ENCODE data around the gene MSANTD2.

The MSANTD2 gene

GRCh38 chr11:124800226-124800929, at the start of gene MSANTD2:
Gene MSANTD2, minus strand, starts transcription at chr11:124800406. Its CDS starts 26 bp downstream, at chr11:124800380.
- peak; percentile 73 for DNase-seq

- no peak for DNase-seq
Measured at GRCh38 chr11:124846070-124846673, 46.0 kb upstream of the MSANTD2 start.

DNA sequence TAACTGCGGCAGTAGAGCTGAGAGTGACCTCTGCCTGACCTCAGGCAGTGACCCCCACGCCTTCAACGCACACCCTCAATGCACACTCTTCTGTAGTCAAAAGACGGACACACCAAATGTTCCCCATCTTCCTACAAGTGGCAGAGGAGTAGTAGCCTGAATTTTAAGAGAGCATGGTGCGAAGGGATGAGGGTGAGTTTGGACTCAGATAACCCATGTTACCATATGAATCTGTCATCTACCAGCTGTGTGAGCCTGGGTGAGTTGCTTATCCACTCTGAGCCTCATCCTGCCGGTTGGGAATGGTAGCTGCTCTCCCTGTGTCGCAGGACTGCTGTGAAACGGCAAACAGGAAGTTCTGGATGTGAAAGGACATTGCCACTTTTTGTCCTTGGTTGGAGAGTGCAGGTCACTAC, 44.5 kb upstream of the MSANTD2 start:
- no peak for DNase-seq

- no peak for DNase-seq
Measured at GRCh38 chr11:124843616-124843910, 43.4 kb upstream of the MSANTD2 start.

GRCh38 chr11:124842305-124842704, 42.1 kb upstream of the MSANTD2 start:
- no peak for DNase-seq

DNA sequence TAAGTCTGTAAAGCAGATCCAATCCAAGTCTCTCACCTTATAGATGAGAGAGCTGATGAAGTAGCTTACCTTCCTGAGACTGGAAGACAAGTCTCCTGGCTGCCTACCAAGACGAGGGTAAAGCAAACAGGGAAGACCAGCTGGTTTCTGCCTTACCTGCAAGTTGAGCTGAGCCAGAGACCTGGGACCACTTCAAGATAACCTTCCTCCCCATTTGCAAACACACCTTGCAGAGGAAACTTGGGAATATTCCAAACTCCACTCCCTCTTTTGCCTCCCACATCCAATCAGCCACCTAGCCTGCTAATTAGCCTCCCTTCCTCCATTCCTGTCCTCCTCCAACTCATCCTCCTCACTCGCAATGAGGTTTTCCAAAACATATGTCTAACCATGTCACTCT, 41.6 kb upstream of the MSANTD2 start:
- no peak for DNase-seq

DNA sequence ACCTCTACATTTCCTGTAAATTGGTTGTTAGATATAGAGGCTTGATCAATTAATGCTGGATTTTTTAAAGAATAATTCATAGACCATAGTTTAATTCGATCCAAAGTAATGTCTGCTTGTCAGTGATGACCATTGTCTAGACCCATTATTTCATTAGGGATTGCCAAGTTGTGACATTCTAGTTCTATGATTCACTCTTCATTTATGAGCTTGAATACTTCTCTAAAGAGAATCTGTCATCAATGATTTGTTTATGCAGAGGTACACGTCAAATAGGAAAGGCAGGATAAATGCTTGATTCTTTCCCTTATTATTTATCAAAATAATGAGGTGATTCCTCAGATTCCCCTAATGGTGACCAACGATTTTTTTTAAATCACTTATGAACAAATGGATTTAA, 41.0 kb upstream of the MSANTD2 start:
- no peak for DNase-seq

- DNase-seq = no peak
Measured at GRCh38 chr11:124840666-124841065, 40.5 kb upstream of the MSANTD2 start.

DNA sequence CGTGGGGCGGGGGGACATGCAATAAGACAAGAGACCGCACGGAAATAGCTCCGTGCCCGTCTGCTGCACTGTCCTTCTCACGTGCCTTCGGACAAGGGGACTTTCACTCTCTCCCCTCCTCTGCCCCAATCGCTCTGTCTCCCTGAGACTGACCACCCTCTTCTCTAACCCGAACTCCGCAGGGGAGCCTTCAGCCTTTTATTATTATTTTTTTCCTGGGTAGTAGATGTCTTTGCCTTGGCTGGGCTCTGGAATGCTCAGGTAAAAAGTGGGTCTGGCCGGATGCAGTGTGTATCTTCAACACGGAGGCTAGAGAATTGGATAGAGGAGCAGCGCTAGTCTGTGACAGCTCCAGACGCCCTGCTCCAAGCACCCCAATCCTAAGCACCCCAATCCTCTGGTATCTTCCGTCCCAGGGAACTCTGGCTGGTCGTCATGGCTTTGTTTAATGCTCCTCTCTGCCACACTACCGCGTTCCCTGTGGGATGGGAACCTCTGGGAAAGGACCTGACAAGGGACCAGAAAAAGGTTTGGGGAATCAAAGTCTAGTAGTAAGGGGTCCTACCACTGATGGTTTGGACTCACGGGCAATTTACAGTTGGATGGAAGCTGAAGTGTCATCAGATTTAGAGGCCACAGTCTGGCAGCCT, 39.9 kb upstream of the MSANTD2 start:
- DNase-seq = no peak

- DNase-seq = no peak
Measured at GRCh38 chr11:124839128-124839971, 39.1 kb upstream of the MSANTD2 start.

DNA sequence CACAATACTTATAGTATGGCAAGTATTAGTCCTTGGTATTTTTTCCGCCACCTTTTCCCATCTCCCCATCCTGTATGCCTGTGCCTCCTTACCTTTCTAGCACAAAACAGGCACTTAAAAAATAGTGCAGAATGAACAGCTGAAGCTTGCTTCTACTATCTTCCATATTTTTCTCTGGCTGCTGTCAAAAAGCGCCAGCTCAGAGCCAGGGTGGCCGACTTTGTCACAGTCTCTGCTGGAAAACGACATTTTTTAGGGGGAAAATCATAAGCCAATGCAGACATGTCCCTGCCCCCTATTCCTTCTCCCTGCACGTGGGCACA, 38.6 kb upstream of the MSANTD2 start:
- no peak for DNase-seq

DNA sequence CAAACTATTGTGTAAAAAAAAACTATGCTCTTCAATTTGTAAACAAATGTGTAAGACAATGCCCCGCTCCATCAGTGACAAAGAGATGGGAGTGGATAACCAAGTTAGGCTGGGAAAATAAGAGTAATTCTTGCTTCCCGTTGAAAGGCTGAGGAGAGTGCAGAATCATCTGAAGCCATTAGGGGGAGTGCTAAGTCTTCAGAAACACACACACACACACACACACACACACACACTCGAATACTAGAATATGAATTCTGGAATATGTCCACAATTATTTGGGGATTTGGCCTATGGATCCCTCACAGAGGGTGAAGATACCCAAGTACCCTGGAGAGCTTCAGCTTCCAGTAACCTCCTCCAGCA, 37.3 kb upstream of the MSANTD2 start:
- no peak for DNase-seq

GRCh38 chr11:124835918-124836317, 35.7 kb upstream of the MSANTD2 start:
- no peak for DNase-seq

DNA sequence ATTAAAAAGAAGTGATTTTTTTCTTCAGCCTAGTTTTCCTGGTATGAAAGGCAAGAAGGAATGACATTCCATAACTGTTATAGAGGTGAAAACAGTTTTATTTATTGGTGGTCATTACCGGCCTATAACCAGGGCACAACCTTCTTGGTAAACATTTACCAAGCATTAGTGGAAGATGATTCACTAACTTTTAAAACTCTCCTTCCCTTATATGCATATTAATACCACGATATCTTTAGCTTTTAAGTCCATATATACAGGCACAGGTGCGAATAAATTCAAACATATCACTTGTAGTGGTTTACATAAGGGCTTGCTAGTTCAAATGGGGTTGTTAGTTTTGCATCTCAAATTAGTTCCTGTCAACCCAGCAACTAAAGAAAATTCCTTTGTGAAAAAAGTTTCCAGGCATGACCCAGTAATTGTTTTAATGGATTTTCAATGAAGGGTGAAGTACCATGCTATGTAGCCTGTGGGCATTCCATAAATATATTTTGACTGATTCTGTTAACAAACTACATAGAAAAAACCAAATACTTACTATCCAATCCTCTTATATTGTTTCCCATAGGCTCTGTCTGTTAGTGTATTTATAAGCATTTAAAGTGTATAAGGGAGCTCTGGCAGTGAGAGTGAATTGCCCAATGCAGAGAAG, 34.4 kb upstream of the MSANTD2 start:
- DNase-seq = no peak

DNA sequence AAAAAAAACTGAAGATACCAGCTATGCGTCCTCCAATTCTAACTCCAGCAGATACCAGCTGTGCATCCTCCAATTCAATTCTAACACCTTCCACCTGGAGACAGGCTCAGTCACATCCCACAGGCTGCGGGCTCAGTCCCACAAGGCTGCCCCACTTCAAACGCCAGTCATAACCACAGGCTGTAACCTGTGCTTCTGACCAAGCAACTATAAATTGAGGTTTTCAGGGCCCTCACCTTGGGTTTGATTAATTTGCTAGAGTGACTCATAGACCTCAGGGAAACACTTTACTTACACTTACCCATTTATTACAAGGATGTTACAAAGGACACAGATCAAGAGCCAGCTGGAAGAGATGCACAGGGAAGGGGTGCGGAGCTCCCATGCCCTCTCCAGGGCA, 32.4 kb upstream of the MSANTD2 start:
- no peak for DNase-seq

- DNase-seq = no peak
Measured at GRCh38 chr11:124831897-124832296, 31.7 kb upstream of the MSANTD2 start.

GRCh38 chr11:124830749-124831148, 30.5 kb upstream of the MSANTD2 start:
- no peak for DNase-seq

GRCh38 chr11:124829986-124830385, 29.8 kb upstream of the MSANTD2 start:
- no peak for DNase-seq

DNA sequence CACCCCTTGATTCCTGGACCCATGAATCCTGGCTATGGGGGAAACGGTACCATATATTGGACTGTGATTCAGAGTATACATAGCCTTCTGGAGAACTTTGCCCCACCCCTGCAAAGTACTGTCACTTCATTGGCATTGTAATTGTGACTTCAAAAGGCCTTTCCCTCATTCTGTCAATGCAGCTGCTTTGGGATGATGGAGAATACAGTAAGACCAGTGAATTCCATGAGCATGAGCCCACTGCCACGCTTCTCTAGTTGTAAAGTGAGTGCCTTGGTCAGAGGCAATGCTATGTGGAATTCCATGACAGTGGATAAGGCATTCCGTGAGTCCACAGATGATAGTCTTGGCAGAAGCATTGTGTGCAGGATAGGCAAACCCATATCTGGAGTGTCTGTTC, 25.7 kb upstream of the MSANTD2 start:
- DNase-seq = no peak

GRCh38 chr11:124823512-124824376, 23.5 kb upstream of the MSANTD2 start:
- DNase-seq = no peak

- DNase-seq = no peak
Measured at GRCh38 chr11:124821995-124822730, 22.0 kb upstream of the MSANTD2 start.

GRCh38 chr11:124817036-124817435, 16.8 kb upstream of the MSANTD2 start:
- no peak for DNase-seq
